ENCODE data around the gene VPS13D.

Gene VPS13D

GRCh38 chr1:12556368-12556930 lies 326.6 kb downstream of the VPS13D start:
- in situ Hi-C loops (cut with HindIII; ENCODE audit: low sequenced_read_pairs), result no loop called here

GRCh38 chr1:12556957-12557935 lies 327.4 kb downstream of the VPS13D start:
- in situ Hi-C loops (cut with HindIII; ENCODE audit: low sequenced_read_pairs), result no loop called here

- in situ Hi-C loops (cut with HindIII; ENCODE audit: low sequenced_read_pairs), result no loop called here
Observed at GRCh38 chr1:12561121-12561520, 331.3 kb downstream of the VPS13D start.

All from DLD1 (cell line).